H9 (cell line): ENCODE data around the gene ZFAND3. TPM values are rescaled to one million over a fixed set of nuclear protein-coding genes. Genes with fewer than 3 reads are reported as not detected.

Source experiments
- DNase-seq: peaks from one replicate; pipeline ENCODE4 v3.0.0-alpha.2; 2017
- H2AFZ ChIP-seq: one replicate; pipeline ENCODE4 v1.6.1; 2013; ENCODE audit warnings: mild to moderate bottlenecking, low read length, control low read depth, moderate library complexity
- H2AK5ac ChIP-seq: 2 replicates; pipeline ENCODE4 v1.6.1; 2013; ENCODE audit warnings: low read length, control low read depth, mixed read lengths; ENCODE audit not compliant: insufficient read length
- H2BK120ac ChIP-seq: one replicate; pipeline ENCODE4 v1.6.1; 2013; ENCODE audit warnings: low read depth, mild to moderate bottlenecking, low read length, control low read depth, inconsistent platforms; ENCODE audit not compliant: poor library complexity, severe bottlenecking
- H2BK12ac ChIP-seq: 2 replicates; pipeline ENCODE4 v1.6.1; 2013; ENCODE audit warnings: low read length, control low read depth, mixed read lengths, low read depth; ENCODE audit not compliant: insufficient read length
- H2BK15ac ChIP-seq: 2 replicates; pipeline ENCODE4 v1.6.1; 2013; ENCODE audit warnings: low read depth, low read length, control low read depth
- H2BK20ac ChIP-seq: one replicate; pipeline ENCODE4 v1.6.1; 2013; ENCODE audit warnings: low read depth, mild to moderate bottlenecking, low read length, control low read depth, inconsistent platforms; ENCODE audit not compliant: poor library complexity, severe bottlenecking
- H2BK5ac ChIP-seq: 2 replicates; pipeline ENCODE4 v1.6.1; 2013; ENCODE audit warnings: low read length, control low read depth, mixed read lengths; ENCODE audit not compliant: insufficient read length
- H3K14ac ChIP-seq: 2 replicates; pipeline ENCODE4 v1.6.1; 2013; ENCODE audit warnings: low read length, control low read depth; ENCODE audit not compliant: insufficient read depth
- H3K18ac ChIP-seq: 2 replicates; pipeline ENCODE4 v1.6.1; 2013; ENCODE audit warnings: low read depth, mild to moderate bottlenecking, mixed read lengths, low read length, control low read depth; ENCODE audit not compliant: insufficient read length
- H3K23ac ChIP-seq: 2 replicates; pipeline ENCODE4 v1.6.1; 2013; ENCODE audit warnings: low read length, control low read depth, mixed read lengths, low read depth; ENCODE audit not compliant: insufficient read length
- H3K23me2 ChIP-seq: 2 replicates; pipeline ENCODE4 v1.6.1; 2013; ENCODE audit warnings: low read depth, mild to moderate bottlenecking, mixed read lengths, low read length, control low read depth; ENCODE audit not compliant: insufficient read length, poor library complexity, severe bottlenecking
- H3K27ac ChIP-seq: 2 replicates; pipeline ENCODE4 v1.5.1; 2013; ENCODE audit warnings: low read length, control low read depth, mixed read lengths, low read depth; ENCODE audit not compliant: insufficient read length
- H3K27me3 ChIP-seq: 2 replicates; pipeline ENCODE4 v1.6.1; 2013; ENCODE audit warnings: low read length, control low read depth, inconsistent platforms; ENCODE audit not compliant: insufficient read depth
- H3K4ac ChIP-seq: 2 replicates; pipeline ENCODE4 v1.6.1; 2013; ENCODE audit warnings: low read depth, mild to moderate bottlenecking, control low read depth, inconsistent platforms, low read length, moderate library complexity
- H3K4me1 ChIP-seq: 2 replicates; pipeline ENCODE4 v1.6.1; 2013; ENCODE audit warnings: low read length, control low read depth, inconsistent platforms; ENCODE audit not compliant: insufficient read depth
- H3K4me2 ChIP-seq: 2 replicates; pipeline ENCODE4 v1.6.1; 2013; ENCODE audit warnings: low read length, control low read depth, mixed read lengths; ENCODE audit not compliant: insufficient read length, insufficient read depth
- H3K56ac ChIP-seq: 2 replicates; pipeline ENCODE4 v1.6.1; 2013; ENCODE audit warnings: low read depth, mild to moderate bottlenecking, mixed read lengths, low read length, control low read depth; ENCODE audit not compliant: insufficient read length
- H3K79me1 ChIP-seq: 2 replicates; pipeline ENCODE4 v1.6.1; 2013; ENCODE audit warnings: low read depth, mild to moderate bottlenecking, moderate library complexity, low read length, control low read depth, inconsistent platforms; ENCODE audit not compliant: insufficient read depth, poor library complexity, severe bottlenecking
- H3K79me2 ChIP-seq: 2 replicates; pipeline ENCODE4 v1.6.1; 2013; ENCODE audit warnings: low read length, control low read depth, inconsistent platforms; ENCODE audit not compliant: insufficient read depth
- H3K9ac ChIP-seq: 2 replicates; pipeline ENCODE4 v1.6.1; 2013; ENCODE audit warnings: low read length, control low read depth, mixed read lengths; ENCODE audit not compliant: insufficient read length; ENCODE audit errors: extremely low read depth
- H3K9me3 ChIP-seq: one replicate; pipeline ENCODE4 v1.6.1; 2013; ENCODE audit warnings: low read depth, low read length, inconsistent platforms; ENCODE audit not compliant: control insufficient read depth
- H3T11ph ChIP-seq: one replicate; pipeline ENCODE4 v1.6.1; 2013; ENCODE audit warnings: mild to moderate bottlenecking, low read length, control low read depth, inconsistent platforms
- H4K20me1 ChIP-seq: one replicate; pipeline ENCODE4 v1.6.1; 2013; ENCODE audit not compliant: control insufficient read depth, insufficient read length, insufficient read depth
- H4K5ac ChIP-seq: 2 replicates; pipeline ENCODE4 v1.6.1; 2013; ENCODE audit warnings: low read depth, mild to moderate bottlenecking, mixed read lengths, low read length, control low read depth; ENCODE audit not compliant: insufficient read length
- H4K8ac ChIP-seq: replicated peaks from 2 replicates; pipeline ENCODE4 v1.6.1; 2013; ENCODE audit warnings: low read length, control low read depth, mixed read lengths, low read depth; ENCODE audit not compliant: insufficient read length
- H4K91ac ChIP-seq: 2 replicates; pipeline ENCODE4 v1.6.1; 2013; ENCODE audit warnings: low read depth, mild to moderate bottlenecking, moderate library complexity, mixed read lengths, low read length, control low read depth; ENCODE audit not compliant: insufficient read length
- H3K27ac Mint-ChIP-seq, 3 experiments: 2 replicates in 2 of 3; 3 replicates in 1 of 3; pipeline ENCODE4 v1.8.0; 2020 to 2021; ENCODE audit warnings: mixed read lengths in 3 of 3, mild to moderate bottlenecking in 1 of 3, moderate library complexity in 1 of 3
- H3K27me3 Mint-ChIP-seq: 2 replicates; pipeline ENCODE4 v1.8.0; 2021; ENCODE audit warnings: low read depth, mild to moderate bottlenecking, moderate library complexity, mixed read lengths
- H3K36me3 Mint-ChIP-seq, 3 experiments: 2 replicates in 2 of 3; 3 replicates in 1 of 3; pipeline ENCODE4 v1.8.0; 2020 to 2021; ENCODE audit warnings: low read depth in 3 of 3, mixed read lengths in 3 of 3; ENCODE audit not compliant: insufficient read depth in 1 of 3
- H3K4me1 Mint-ChIP-seq, 2 experiments: 2 replicates each; pipeline ENCODE4 v1.8.0; 2020; ENCODE audit warnings: mixed read lengths in 2 of 2
- H3K4me3 Mint-ChIP-seq, 2 experiments: 2 replicates in 1 of 2; 3 replicates in 1 of 2; pipeline ENCODE4 v1.8.0; 2020 to 2021; ENCODE audit warnings: mild to moderate bottlenecking in 2 of 2, mixed read lengths in 2 of 2, moderate library complexity in 1 of 2
- H3K9me3 Mint-ChIP-seq, 2 experiments: 2 replicates in 1 of 2; 3 replicates in 1 of 2; pipeline ENCODE4 v1.8.0; 2020; ENCODE audit warnings: mild to moderate bottlenecking in 2 of 2, mixed read lengths in 2 of 2, moderate library complexity in 1 of 2
- CTCF ChIP-seq: fragments of 200-600 bp; sonication (generic); conservative IDR thresholded peaks from 3 replicates; pipeline ENCODE4 v1.8.0; 2021; ENCODE audit warnings: antibody characterized with exemption, mild to moderate bottlenecking
- WGBS: extraction: QIAGEN DNeasy Blood & Tissue Kit; methylation state at CpG from one replicate; pipeline ENCODE4 v1.1.7; 2013; ENCODE audit warnings: missing lambda C conversion rate, low lambda C conversion rate, mixed read lengths; ENCODE audit not compliant: insufficient read length; ENCODE audit errors: extremely low coverage; 5-methylcytosine and 5-hydroxymethylcytosine counted together
- total RNA-seq: library from RNA; stranded (reverse); gene quantifications from 2 replicates; pipeline ENCODE4 v1.2.1, GENCODE V29; 2021

Gene ZFAND3
- total RNA-seq, 1 experiment from 2014 or later: 57.7 TPM

- no peak for DNase-seq
- TF ChIP-seq CTCF: no peak
- no peak overlapping the region for H3K56ac ChIP-seq
- H2AK5ac ChIP-seq: no peak overlapping the region
- H4K20me1 ChIP-seq: no peaks in the 10 kb centered on the region
- H3K27ac ChIP-seq: no peak overlapping the region
- H2AFZ ChIP-seq: no peak overlapping the region
- no peak overlapping the region for H3K9ac ChIP-seq
- Mint-ChIP-seq H3K27ac (peak overlapping the region in 2 of 3 experiments; percentile 33 to 74; a peak in 3 of 7 replicates), H3K4me3 (no peak overlapping the region), H3K27me3 (no peaks in the 10 kb centered on the region), H3K4me1 (peaks cover 41 to 52% of the 10 kb centered on the region in 2 experiments), H3K9me3 (no peaks in the 10 kb centered on the region), H3K36me3 (no peaks in the 10 kb centered on the region)
- H2BK20ac ChIP-seq: no peak overlapping the region
- H3K18ac ChIP-seq: no peak overlapping the region
- H3K79me2 ChIP-seq: no peaks in the 10 kb centered on the region
- WGBS: no CpG with 5 or more reads among the region's 5 CpGs
- no peaks in the 10 kb centered on the region for H3K79me1 ChIP-seq
- no peak overlapping the region for H4K91ac ChIP-seq
- H3T11ph ChIP-seq: no peak overlapping the region
- no peak overlapping the region for H2BK5ac ChIP-seq
- peaks cover 8% of the 10 kb centered on the region; the same call in 1 of the 2 replicates for H3K4me1 ChIP-seq
- H2BK12ac ChIP-seq: no peak overlapping the region
- no peaks in the 10 kb centered on the region for H3K27me3 ChIP-seq
- no peak overlapping the region for H3K4ac ChIP-seq
- no peak overlapping the region for H3K23ac ChIP-seq
- H2BK15ac ChIP-seq: no peak overlapping the region
- H3K23me2 ChIP-seq: no peaks in the 10 kb centered on the region
- no peak overlapping the region for H3K4me2 ChIP-seq
- H2BK120ac ChIP-seq: no peak overlapping the region
- no peak overlapping the region for H3K14ac ChIP-seq
- no peak overlapping the region for H4K8ac ChIP-seq
- no peak overlapping the region for H4K5ac ChIP-seq
- no peaks in the 10 kb centered on the region for H3K9me3 ChIP-seq
These were observed 373.0 kb downstream of the ZFAND3 start for GRCh38 chr6:38192487-38192886.
